Measurements from ENCODE around the gene AVL9.

GRCh38 chr7:32539366-32539765 lies 44.1 kb downstream of the AVL9 start:
- TF ChIP-seq CTCF (IDR thresholded peaks at IDR 0.05) (no peak), EZH2 (IDR thresholded peaks at IDR 0.05; ENCODE audit: borderline replicate concordance, insufficient read depth, low read depth, low read length, poor library complexity, severe bottlenecking) (no peak)
